Measurements from ENCODE around the gene ABLIM2.
A peak's percentile ranks its signal among the peaks of the same experiment; 100 is the strongest.

Gene ABLIM2

GRCh38 chr4:8040607-8041006 lies 118.0 kb downstream of the ABLIM2 start:
- DNase-seq, result no peak

GRCh38 chr4:8039853-8040252 lies 118.8 kb downstream of the ABLIM2 start:
- DNase-seq, result no peak

GRCh38 chr4:8039290-8039689 lies 119.3 kb downstream of the ABLIM2 start:
- no peak for DNase-seq

- no peak for DNase-seq
Observed at GRCh38 chr4:8038719-8039251, 119.8 kb downstream of the ABLIM2 start.

- no peak for DNase-seq
Observed at GRCh38 chr4:8038083-8038482, 120.5 kb downstream of the ABLIM2 start.

GRCh38 chr4:8037150-8037769 lies 121.4 kb downstream of the ABLIM2 start:
- DNase-seq, result no peak

GRCh38 chr4:8035371-8035780 lies 123.2 kb downstream of the ABLIM2 start:
- DNase-seq, result peak; percentile 16

GRCh38 chr4:8033829-8034528 lies 124.6 kb downstream of the ABLIM2 start:
- no peak for DNase-seq

- DNase-seq, result no peak
Observed at GRCh38 chr4:8033067-8033755, 125.4 kb downstream of the ABLIM2 start.

- DNase-seq, result no peak
Observed at GRCh38 chr4:8032381-8032780, 126.2 kb downstream of the ABLIM2 start.

GRCh38 chr4:8030121-8030781 lies 128.4 kb downstream of the ABLIM2 start:
- DNase-seq, result no peak

GRCh38 chr4:8029689-8030088 lies 128.9 kb downstream of the ABLIM2 start:
- no peak for DNase-seq

GRCh38 chr4:8028884-8029568 lies 129.6 kb downstream of the ABLIM2 start:
- no peak for DNase-seq

- no peak for DNase-seq
Observed at GRCh38 chr4:8028368-8028767, 130.2 kb downstream of the ABLIM2 start.

GRCh38 chr4:8026453-8026852 lies 132.2 kb downstream of the ABLIM2 start:
- no peak for DNase-seq

GRCh38 chr4:8025668-8026067 lies 132.9 kb downstream of the ABLIM2 start:
- no peak for DNase-seq

- DNase-seq, result no peak
Observed at GRCh38 chr4:8024073-8024786, 134.4 kb downstream of the ABLIM2 start.

GRCh38 chr4:8023696-8024033 lies 134.9 kb downstream of the ABLIM2 start:
- no peak for DNase-seq

- DNase-seq, result no peak
Observed at GRCh38 chr4:8022767-8023695, 135.6 kb downstream of the ABLIM2 start.

GRCh38 chr4:8021796-8022195 lies 136.8 kb downstream of the ABLIM2 start:
- no peak for DNase-seq

Data from activated CD4-positive, alpha-beta T cell treated with anti-CD3 and anti-CD28 coated beads, Interleukin-2, amount 50 U/mL, for 16 hours (primary cell).